ENCODE results near the gene FGF14. TPM values are rescaled to one million over a fixed set of nuclear protein-coding genes. Genes with fewer than 3 reads are reported as not detected.

FGF14 gene
- total RNA-seq, 1 donor from 2014 or later: 0.06 TPM

DNA sequence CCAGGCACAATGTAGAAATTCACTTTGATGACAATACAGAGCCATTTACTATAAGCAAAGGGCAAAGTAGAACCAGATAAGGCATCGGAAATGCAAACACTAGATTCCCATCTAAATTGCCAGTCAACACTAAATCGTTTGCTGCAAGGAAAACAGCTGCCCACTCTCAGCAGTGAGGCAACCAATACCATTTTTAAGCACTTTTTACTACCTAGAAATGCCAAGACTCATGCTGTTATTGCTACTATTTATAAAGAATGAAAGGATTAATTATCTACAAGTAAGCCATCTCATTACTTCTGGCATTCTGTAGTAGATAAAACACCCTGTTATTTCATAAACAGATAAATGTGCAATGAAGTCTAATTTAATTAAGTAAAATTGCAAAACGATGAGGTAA, 422.0 kb downstream of the FGF14 start:
- no peak overlapping the region for H3K4me3 ChIP-seq (ENCODE audit: low read depth, low read length)
- no peak for TF ChIP-seq CTCF (conservative IDR thresholded peaks at IDR 0.05; ENCODE audit: low read depth, low read length)
- DNase-seq (ENCODE audit: low read depth): no peak

DNA sequence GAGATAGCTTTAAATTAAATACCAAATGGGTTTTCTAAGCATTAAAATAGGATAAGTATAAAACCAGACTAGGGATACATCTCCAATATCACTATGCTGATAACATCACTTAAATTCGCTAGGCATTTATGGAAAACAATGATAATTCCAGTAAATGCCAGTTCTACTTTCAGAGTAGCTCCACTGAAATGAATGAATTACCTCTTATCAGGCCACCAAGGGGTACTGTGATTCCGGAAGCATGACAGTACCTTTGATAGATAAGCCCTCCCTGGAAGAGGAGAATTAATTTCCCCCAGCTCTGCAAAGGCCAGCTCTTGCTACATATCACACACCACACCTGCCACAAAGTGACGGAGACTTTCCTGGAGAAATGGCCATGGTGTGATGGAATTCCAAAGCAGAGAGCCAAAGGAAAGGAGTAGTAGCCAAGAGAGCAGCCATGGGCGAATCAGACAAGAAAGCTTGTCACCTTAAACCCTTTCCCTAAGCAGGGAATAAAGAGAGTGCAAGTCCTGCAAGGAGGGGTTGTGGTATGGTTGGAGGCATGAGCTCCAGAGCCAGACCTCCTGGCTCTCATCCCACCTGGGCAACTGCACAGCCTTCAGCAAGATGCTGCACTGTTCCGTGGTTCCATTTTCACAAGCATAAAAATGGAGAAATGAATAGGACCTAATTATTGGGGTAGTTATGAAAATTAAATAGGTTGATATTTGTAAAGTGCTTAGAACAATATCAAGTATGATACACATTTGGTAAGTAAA, 423.1 kb downstream of the FGF14 start:
- H3K4me3 ChIP-seq (ENCODE audit: low read depth, low read length): no peak overlapping the region
- no peak for TF ChIP-seq CTCF (conservative IDR thresholded peaks at IDR 0.05; ENCODE audit: low read depth, low read length)
- no peak for DNase-seq (ENCODE audit: low read depth)

- no peak overlapping the region for H3K4me3 ChIP-seq (ENCODE audit: low read depth, low read length)
- DNase-seq (ENCODE audit: low read depth): no peak
- no peak for TF ChIP-seq CTCF (conservative IDR thresholded peaks at IDR 0.05; ENCODE audit: low read depth, low read length)
These were observed 424.4 kb downstream of the FGF14 start for GRCh38 chr13:101977475-101977874.

DNA sequence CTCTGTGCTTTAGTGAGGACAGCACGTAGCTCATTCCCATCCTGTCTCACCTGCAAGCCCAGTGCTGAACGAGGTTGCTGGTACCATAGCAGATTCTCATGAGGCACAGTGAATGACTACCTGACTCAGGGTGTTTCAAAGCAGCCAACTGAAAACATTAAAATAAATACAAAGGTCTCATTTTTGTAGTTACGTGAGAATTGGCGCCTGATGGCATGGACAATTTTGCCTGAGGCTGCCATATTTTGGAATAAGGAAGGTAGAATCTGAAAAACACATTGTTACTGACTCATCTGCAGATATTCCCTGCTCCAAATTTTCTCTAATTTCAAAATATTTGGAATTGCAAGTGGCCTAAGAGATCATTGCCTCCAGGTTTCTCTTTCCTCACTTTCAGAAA, 429.7 kb downstream of the FGF14 start:
- TF ChIP-seq CTCF (conservative IDR thresholded peaks at IDR 0.05; ENCODE audit: low read depth, low read length): no peak
- DNase-seq (ENCODE audit: low read depth): no peak
- no peak overlapping the region for H3K4me3 ChIP-seq (ENCODE audit: low read depth, low read length)

- DNase-seq (ENCODE audit: low read depth): no peak
- H3K4me3 ChIP-seq (ENCODE audit: low read depth, low read length): no peak overlapping the region
- TF ChIP-seq CTCF (conservative IDR thresholded peaks at IDR 0.05; ENCODE audit: low read depth, low read length): no peak
These were observed 431.5 kb downstream of the FGF14 start for GRCh38 chr13:101970341-101970740.

- no peak overlapping the region for H3K4me3 ChIP-seq (ENCODE audit: low read depth, low read length)
- DNase-seq (ENCODE audit: low read depth): no peak
- TF ChIP-seq CTCF (conservative IDR thresholded peaks at IDR 0.05; ENCODE audit: low read depth, low read length): no peak
These were observed 434.1 kb downstream of the FGF14 start for GRCh38 chr13:101967781-101968180.

GRCh38 chr13:101967216-101967615, 434.6 kb downstream of the FGF14 start:
- no peak for DNase-seq (ENCODE audit: low read depth)
- TF ChIP-seq CTCF (conservative IDR thresholded peaks at IDR 0.05; ENCODE audit: low read depth, low read length): no peak
- H3K4me3 ChIP-seq (ENCODE audit: low read depth, low read length): no peak overlapping the region
